HG03097 (cell line): ENCODE data around the gene RAB39B.

Source experiments
- ATAC-seq: cut with Tn5 transposase; IDR thresholded peaks from one replicate; pipeline ENCODE4 v1.9.1; 2021; ENCODE audit not compliant: unreplicated experiment, low FRiP score

The RAB39B gene

GRCh38 chrX:155216179-155216939 lies 47.9 kb downstream of the RAB39B start, which contains the start of gene VBP1:
Gene VBP1 (plus strand): TSS chrX:155216460. CDS start chrX:155216483, 23 bp downstream.
- peak; percentile 96 for ATAC-seq

DNA sequence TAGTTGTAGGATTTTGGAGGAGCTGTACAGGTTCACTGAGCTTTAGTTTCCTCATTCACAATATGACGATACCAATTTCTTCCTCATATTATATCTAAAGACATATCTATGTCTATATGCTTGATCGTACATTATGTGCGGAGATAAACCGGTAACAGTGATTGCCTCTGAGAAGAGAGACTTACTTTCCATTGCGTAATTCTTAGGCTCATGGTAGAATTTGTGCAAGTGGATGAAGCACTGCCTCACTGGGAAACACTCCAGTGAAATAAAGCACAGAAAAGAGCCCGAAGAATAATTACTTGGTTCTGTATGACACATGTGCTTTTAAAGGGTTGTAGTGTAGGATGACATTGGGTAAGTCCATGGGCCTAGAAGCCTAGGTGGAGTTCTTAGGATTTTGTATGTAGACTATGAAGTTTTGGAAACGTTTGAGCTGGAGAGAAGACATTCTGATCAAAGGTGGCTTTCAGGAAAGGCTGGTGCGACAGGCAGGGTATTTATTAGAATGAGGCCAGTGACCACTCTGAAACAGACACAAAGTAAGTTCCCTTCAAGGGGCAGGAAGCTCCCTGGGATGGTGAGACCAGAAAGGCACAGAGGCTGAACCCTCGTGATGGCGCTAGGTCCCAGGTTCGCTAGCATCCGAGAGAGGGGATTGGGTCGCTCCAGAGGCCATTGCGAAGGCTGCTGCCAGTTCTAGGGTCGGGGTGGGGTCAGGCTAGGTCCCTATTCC lies 48.7 kb downstream of the RAB39B start:
- peak; percentile 35 for ATAC-seq

DNA sequence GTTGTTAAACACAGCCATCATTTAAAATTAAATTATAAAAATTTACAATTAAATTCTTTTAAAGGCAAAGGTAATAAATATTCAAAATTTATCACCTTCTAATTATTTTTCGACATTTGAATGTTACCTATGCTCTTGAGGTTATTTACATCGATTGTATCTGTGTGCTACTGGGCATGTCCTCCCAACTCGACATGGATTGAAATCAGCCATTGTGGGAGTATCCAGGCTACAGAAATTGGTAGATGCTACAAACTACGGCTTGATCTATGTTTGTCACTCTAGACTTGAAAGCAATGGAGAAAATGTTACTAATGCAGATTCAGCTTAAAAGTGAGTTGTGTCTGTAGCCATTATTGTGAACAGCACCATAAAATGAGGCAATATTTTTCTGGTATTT lies 50.6 kb downstream of the RAB39B start:
- no peak for ATAC-seq

DNA sequence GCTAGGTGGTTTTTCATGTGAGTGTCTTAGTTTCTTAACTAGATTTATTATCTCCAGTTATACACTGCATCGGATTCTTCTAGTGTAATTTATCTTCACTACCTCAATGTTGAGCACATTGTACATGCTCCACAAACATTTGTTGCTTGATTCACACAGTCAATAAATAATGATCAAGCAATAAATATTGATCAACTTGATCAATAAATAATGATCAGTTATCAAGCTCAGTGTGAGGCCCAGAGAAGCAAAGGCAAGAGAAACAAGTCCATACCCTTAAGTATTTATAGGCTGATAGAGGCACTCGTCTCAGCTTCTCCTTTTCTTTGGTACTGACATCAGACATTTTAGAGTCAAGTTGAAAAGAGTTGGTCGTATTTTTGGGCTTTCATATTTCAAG lies 53.1 kb downstream of the RAB39B start:
- no peak for ATAC-seq
